GM19372 (cell line): ENCODE results near the gene FRMD5.
"Not testable (repeated sequence)": the region's sequence is repeated elsewhere in the genome, so short reads cannot be mapped to it uniquely, and the experiment has no call there.

Experiments
- ATAC-seq: cut with Tn5 transposase; IDR thresholded peaks from one replicate; pipeline ENCODE4 v1.9.1; 2021; ENCODE audit warnings: mild to moderate bottlenecking, low read depth, moderate library complexity; ENCODE audit not compliant: unreplicated experiment

Gene FRMD5

DNA sequence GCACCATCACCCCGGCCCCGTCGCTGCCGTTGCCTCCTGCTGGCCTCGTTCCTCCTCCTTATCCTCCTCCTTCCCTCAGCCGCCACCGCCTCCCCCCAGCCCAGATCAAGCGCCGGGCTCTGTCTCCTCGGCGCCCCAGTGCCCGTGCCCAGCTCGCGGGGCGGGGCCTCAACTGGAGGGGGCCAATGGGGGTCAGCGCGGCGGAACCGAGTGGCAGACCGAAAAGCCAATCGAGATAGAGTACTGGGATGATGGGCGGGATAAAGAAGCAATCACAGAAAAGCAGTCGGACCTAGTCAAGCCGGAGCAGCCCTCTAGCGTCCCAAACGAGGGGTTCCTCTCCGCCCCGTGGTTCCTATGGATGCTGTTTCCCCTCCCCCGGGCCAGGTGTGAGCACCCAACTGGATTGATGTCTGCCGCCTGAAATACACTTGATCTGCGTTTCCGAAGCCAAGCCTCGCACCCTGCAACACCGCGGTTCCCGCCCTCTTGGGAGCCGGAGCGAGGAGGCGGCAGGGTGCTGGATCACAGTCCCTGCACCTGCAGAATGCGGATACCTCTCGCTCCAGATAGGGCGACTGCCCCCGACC is at the start of gene FRMD5:
FRMD5 (minus strand) TSS at position 121 of the 590 bp plus-strand sequence.
- ATAC-seq = peak; percentile 93

DNA sequence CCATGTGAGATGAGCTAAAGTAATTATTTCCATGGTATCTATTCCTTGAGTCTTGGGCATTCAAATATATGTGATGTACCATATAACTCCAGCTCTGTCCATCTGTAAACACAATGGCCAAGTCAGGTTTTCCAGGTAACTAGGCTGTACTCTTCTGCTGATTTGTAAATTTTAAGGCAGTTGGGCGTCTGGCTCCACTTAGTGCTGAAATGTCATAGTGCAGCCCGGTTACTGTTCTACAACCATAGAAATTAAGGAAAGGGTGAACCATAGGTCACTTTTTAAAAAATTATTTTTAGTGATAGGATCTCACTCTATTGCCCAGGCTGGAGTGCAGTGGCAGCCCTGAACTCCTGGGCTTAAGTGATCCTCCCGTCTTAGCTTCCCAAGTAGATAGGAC is 48.8 kb upstream of the FRMD5 start:
- no peak for ATAC-seq

DNA sequence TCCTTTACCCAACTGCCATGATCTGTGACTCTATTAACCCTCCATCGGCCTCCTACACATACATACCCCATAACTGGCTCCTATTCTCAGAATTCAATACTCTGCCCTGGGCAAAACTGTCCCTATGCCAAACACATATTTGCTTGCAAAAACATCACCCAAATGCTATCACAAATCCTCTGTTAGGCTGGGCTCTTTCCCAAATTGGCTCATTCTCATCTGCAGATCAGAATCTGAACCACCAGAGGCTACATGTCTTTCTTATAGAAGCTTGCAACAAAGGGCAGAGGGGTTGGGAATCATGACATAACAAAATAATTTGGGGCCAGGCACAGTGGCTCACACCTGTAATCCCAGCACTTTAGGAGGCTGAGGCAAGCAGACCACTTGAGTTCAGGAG is 48.1 kb upstream of the FRMD5 start:
- ATAC-seq = no peak

DNA sequence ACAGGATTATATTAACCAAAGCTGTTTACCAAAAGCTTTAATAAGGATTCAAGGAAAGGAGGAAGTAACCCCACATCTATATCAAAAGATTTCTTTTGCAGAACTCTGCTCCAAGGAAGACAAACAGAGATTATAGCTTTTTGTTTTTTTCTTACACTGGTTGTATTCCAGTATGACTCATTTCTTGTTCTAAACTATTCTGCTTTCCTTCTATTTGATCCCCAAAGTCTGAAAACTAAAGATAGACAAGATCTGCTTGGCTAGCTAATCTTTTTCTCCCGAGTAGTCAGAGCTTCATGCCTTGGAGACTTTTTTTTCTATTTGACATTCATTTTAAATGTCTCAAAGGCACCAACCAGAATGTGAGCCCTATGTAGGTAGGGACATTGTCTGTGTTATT is 36.8 kb upstream of the FRMD5 start:
- no peak for ATAC-seq

DNA sequence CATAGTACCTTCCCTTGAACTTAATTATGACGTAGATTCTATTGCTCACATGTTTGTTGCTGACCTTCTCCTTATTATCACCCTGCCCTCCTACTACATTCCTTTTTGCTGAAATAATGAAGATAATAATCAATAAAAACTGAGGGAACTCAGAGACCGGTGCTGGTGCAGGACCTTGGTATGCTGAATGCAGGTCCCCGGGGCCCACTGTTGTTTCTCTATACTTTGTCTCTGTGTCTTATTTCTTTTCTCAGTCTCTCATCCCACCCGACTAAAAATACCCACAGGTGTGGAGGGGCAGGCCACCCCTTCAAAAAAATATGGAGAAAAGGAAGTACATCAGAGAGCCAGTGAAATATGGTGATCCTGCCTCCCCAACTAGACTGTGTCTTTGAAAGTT is 34.2 kb upstream of the FRMD5 start:
- not testable (repeated sequence) for ATAC-seq

DNA sequence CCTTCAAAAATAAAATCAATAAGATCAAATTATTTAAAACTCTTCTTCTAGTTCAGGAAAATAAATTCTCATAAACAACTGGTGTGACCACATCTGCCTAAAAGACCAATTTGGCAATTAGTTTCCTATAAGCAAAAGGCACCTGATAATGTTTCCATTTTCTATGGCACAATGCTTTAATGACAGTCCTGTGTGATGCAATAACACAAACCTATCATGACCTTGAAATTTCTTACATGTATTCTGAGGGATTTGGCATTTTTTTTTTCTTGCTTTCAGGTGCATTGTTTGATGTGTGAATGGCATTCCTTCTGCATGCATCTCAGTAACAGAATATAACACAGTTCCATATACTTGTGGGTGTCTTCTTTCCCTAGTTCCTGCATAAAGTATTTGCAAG is 32.5 kb upstream of the FRMD5 start:
- no peak for ATAC-seq

DNA sequence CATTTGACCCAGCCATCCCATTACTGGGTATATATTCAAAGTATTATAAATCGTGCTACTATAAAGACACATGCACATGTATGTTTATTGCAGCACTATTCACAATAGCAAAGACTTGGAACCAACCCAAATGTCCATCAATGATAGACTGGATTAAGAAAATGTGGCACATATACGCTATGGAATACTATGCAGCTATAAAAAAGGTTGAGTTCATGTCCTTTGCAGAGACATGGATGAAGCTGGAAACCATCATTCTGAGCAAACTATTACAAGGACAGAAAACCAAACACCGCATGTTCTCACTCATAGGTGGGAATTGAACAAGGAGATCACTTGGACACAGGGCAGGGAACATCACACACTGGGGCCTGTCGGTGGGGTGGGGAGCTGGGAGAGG is 31.9 kb upstream of the FRMD5 start:
- not testable (repeated sequence) for ATAC-seq

DNA sequence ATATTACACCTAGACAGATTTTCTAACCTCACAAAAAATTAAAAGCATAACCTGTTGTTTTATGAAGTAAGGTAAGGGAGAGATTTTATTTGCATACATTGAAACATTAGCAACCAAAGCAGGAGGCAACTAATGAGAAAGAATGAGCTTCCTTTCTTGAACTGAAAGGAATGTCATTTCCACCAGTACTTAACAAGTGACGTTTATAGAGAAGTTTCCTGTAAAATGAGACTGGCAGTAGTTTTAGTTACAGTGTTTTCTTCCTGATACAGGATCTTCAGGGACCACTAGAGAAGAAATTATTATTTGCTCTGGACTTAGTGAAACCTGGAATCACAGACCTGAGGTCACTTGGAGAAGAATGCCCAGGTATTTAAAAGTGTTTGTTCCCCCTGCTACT is 27.4 kb upstream of the FRMD5 start:
- ATAC-seq = no peak

DNA sequence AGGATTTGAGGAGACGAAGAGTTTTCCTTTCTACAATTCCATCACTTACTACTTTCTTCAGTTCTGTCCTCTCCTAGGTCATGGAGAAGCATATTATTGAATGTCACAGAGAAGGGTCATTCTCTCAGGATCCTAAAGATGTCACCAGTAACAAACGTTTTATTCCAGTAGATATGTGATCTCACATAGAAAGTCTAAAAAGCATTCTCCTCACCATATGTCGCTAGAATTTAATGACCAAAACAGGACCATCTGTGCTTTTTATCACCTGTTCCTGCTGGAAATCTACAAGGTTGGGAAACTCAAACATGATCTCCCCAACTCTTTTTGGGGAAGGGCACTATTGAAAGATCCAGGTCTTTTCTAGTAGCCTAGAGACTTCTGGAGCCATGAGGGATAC is 24.0 kb upstream of the FRMD5 start:
- ATAC-seq = no peak

DNA sequence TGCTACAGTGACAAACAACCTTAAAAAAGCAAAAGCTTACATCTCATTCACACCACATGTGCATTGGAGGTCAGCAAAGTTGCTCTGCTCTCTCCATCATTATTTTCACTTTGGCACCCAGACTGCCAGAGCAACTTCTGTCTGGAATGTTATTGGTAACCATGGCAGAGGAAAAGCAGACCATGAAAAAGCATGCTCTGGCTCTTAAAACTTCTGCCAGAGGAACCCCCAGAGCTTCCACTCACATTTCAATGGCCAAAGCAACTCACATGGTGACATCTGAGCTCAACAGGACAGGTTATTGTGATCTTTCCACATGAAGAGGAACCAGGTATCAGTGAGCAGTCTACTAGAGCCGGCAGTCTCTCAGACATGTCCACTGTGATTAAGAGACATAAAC is 21.9 kb upstream of the FRMD5 start:
- no peak for ATAC-seq

DNA sequence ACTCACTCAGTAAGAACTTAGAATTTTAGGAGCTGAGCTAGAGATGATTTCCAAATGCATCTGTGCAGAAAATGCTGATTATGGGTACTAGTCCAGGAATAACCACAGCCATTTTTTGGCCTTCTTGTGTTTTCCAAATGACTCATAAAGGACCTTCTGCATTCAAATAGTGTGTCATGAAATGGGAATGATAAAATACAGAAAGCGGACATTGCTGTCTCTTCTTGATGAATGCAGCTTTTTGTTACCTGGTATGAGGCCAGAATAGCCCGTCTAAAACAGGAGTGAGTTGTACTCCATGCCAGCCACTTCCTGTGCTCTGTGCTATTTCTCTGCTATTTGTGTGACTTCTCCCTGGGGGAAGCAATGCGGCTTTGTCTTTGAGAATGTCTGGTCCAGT is 20.5 kb upstream of the FRMD5 start:
- no peak for ATAC-seq

DNA sequence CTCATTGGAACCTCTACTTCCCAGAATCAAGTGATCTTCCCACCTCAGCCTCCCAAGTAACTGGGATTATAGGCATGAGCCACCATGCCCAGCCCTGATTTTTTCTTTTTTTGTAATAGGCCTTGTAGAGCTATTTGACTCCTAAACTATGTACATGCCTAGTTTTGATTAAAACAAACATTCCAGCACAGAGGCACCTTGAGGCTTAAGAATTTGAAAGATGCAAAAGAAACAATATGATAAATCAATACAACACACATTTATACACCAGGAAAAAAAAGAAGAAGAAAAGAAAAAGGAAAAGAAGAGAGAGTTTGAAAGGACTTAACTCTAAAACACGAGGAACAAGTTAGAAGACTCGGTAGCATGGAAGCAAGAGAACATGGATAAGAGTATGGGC is 13.9 kb upstream of the FRMD5 start:
- no peak for ATAC-seq

DNA sequence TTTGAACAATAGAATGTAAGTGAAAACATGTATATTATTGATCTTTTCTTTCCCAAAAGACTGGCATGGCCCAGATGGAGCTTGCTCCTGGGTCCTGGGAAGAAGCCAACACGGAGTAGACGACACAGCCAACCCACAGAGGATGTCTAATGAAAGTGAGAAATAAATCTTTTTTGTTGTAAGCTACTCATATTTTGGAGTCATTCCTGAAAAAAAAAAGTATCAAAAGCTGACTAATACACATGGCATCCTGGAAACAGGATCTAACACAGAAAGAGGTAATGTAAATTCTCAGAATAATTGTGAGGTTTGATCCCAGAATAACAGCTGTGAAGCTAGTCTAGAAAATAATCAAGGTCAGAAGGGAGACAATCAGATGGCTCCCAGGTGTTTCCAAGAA is 12.6 kb upstream of the FRMD5 start:
- no peak for ATAC-seq

DNA sequence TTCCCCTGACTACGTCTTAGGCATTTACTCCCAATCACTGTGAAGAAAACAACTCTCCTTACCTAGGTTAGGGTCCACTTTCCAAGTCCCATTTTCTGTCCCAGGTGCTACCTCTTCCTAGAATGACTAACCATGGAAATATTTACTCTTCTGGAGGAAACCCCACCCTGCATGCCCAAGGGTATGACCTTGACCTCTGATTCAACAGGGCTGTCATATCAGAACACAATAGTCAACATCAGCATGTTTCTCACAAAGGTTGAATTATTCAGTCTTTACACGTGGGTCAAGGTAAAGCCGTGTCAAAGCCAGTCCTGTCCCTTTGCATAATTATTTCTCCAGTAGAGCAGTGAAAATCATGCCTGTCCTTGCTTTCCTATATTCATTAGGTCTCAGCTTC is 4.3 kb upstream of the FRMD5 start:
- ATAC-seq = no peak

DNA sequence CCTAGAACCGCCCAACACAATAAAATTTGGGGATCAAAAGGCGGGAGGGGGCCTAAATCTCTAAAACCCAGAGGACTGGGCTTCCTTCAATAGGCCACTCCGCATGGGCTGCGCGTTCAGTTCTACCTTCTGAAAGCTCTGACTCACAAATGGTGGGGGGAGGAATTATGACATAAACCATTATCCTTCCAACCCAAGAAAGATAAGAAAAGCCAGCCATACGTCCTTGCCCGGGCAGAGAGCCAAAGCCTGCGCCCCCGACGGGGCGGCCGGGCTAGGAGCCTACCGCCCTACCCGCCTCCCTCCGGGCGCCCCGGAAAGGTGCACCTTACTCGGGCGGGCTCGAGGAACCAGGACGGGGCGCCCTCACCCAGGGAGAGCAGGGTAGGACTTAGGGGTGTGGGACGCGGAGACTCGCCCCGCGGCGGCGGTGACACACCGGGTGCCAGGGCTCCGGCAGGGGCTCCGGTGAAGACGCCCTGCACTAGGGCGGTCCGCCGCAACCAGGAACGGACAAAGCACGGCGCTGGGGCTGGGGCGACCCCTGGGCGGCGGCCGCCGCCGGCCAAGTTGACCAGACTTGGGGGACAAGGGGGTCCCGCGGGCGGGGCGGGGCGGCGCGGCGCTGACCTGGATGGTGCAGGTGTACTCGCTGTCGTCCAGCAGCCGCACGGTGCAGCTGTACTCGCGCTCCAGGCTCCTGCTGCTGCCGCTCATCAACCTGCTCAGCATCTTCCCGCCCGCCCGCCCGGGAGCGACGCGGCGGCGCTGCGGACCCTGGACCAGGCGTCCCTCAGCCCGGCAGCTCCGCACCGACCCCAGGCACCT is 534 bp downstream of the FRMD5 start:
- ATAC-seq = no peak

DNA sequence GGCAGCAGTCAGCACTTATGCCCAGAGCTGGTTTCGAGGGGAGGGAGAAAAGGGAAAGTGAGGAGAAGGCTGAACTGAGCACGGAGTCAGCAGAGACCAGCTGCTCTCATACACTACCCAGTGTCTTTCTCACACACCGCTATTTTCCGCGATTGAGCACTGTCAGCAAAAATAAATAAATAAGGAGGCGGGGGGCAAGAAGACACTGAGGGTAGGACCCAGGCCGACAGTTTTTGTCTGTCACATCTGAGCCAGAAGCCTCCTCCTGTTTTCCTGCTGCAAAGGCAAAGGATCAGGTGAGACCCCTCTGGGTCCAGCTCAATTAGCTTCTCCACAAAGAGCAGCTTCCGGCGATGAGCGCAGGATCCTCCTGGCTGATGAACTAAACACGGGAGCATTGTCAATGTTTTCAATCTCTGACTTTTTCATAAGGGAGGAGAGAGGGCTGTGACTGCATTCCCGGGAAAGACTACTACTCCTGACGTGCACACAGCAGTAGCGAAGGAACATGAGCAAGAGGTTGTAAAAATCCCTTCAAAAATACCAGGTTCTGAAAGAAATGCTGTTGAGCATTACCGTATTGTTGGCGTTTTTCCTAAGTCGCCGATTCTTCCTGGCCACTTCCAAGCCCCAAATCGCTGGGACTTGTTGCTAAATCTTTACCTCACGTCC is 1.3 kb downstream of the FRMD5 start:
- no peak for ATAC-seq

DNA sequence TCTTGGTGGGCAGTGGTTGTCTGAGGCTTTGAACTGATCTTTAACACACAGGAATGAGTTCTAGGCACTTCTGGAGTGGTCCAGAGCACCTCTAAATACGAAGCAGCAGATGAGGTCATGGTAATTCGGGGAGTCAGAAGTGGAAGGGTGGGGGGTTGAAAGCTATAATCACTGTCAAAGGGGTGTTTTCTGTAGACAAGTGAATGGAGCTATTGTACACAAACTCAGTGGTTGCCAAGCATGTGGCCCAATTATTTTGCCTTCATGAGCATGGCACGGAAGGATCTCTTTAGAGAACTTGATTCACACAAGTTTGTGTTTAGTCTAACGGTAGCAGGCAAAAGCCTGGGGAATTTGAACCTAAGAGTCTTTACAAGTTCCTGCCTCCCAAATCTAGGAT is 6.3 kb downstream of the FRMD5 start:
- ATAC-seq = no peak

DNA sequence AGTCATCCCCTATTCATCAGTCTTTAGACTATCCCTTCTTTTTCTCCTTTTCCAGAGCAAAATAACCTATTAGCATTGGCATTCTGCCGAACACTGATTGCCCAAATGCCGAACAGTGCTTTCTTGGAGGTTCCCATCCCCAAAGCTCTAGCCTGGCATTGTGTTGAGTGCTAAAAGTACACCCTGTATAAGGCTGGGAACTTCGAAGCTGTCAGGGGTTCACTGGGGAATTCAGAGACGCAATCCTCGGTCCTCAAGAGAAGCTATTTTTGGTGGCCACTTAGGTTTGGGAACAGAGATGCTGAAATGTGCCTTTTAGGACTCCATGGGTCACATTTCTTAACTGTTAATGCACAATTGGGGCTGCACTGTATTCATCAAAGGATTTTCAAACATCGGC is 8.4 kb downstream of the FRMD5 start:
- no peak for ATAC-seq

DNA sequence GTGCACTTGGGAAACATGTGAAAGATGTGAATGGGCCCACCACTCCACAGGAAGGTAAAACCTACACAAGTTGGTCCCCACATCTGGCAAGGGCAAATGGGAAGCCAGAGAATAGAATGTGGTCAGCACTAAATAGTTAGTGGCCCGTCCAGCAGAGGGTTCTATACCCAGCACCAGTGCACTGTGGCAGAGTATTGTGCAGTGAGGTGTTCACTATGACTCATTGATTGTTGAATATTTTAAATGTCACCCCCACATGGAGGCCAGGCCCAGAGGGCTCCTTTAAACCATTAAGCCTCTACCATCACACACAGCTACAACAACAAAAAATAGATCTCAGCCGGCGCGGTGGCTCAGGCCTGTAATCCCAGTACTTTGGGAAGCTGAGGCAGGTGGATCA is 11.7 kb downstream of the FRMD5 start:
- no peak for ATAC-seq

DNA sequence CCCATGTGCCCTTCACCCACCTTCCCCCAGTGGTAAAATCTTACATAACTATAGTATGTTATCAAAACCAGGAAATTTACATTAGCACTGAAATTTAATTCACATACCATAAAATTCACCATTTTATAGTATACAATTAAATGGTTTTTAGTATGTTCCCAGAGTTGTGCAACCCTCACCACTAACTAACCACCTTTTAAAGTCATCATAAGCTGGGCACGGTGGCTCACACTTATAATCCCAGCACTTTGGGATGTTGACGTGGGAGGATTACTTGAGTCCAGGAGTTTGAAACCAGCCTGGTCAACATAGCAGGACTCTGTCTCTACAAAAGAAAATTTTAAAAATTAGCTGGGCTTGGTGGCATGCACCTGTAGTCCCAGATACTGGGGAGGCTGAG is 13.7 kb downstream of the FRMD5 start:
- no peak for ATAC-seq

DNA sequence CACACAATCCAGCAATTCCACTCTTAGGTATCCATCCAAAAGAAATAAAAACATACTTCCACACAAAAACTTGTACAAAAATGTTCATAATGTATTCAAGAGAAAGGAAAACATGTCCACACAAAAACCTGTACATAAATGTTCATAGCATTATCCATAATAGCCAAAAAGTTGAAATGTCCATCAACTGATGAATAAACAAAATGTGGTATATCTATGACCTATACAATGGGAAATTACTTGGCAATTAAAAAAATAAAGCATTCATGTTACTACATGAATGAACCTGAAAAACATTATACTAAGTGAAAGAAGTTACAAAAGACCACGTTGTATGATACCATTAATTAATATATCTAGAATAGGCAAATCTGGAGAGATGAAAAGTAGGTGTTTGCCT is 17.9 kb downstream of the FRMD5 start:
- no peak for ATAC-seq

DNA sequence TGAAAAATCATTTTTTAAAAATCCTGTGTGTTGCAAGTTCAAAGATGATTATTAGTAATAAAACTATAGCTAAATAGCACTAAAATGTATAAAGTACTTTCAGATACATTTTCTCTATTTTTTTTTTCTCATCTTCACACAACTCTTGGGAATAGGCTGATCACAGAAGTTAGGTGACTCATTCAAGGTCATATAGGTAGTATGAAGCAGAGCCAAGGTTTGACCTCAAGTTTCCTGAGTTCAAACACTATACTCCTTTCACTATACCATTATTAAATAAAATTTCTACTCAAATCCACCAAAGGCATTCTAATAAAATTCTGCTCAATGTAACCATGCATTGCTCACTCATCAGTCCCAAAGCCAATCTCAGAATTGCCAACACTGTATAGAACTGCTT is 21.3 kb downstream of the FRMD5 start:
- no peak for ATAC-seq
